Lung (tissue), 16 donors: ENCODE data around the gene SULF2. TPM values are rescaled to one million over a fixed set of nuclear protein-coding genes. Genes with fewer than 3 reads are reported as not detected.
"Not testable (repeated sequence)": the region's sequence is repeated elsewhere in the genome, so short reads cannot be mapped to it uniquely, and the experiment has no call there.

Experiments used
- ATAC-seq: fragments of 200-7000 bp; cut with Tn5 transposase; one replicate; pipeline ENCODE4 v1.9.1; 2020; ENCODE audit warnings: moderate number of reproducible peaks; ENCODE audit not compliant: insufficient read depth, low FRiP score
- DNase-seq, 3 donors: peaks; one replicate each; pipeline ENCODE4 v3.0.0-alpha.2; 2013 to 2017
- H3K27ac ChIP-seq, 2 donors: one replicate each; pipeline ENCODE4 v1.5.1; 2013; ENCODE audit warnings: mild to moderate bottlenecking in 2 of 2, moderate library complexity in 2 of 2, control low read depth in 1 of 2, inconsistent platforms in 1 of 2, low read depth in 1 of 2, low read length in 1 of 2
- H3K27me3 ChIP-seq, 3 donors: one replicate each; pipeline ENCODE4 v1.5.1; 2013; ENCODE audit warnings: low read length in 2 of 3; ENCODE audit not compliant: control insufficient read depth in 3 of 3, insufficient read depth in 3 of 3
- H3K36me3 ChIP-seq, 4 donors: one replicate each; pipeline ENCODE4 v1.5.1; 2013; ENCODE audit warnings: low read length in 4 of 4, mild to moderate bottlenecking in 1 of 4, moderate library complexity in 1 of 4; ENCODE audit not compliant: control insufficient read depth in 4 of 4, insufficient read depth in 4 of 4
- H3K4me1 ChIP-seq, 5 donors: one replicate each; pipeline ENCODE4 v1.5.1; 2013; ENCODE audit warnings: low read length in 5 of 5, mild to moderate bottlenecking in 2 of 5, moderate library complexity in 1 of 5; ENCODE audit not compliant: control insufficient read depth in 5 of 5, insufficient read depth in 5 of 5
- H3K4me3 ChIP-seq: one replicate; pipeline ENCODE4 v1.5.1; 2013; ENCODE audit warnings: mild to moderate bottlenecking, control low read depth, moderate library complexity
- H3K9ac ChIP-seq, 2 donors: one replicate each; pipeline ENCODE4 v1.5.1; 2013; ENCODE audit warnings: low read length in 2 of 2, control low read depth in 1 of 2; ENCODE audit not compliant: insufficient read depth in 1 of 2
- H3K9me3 ChIP-seq, 4 donors: one replicate each; pipeline ENCODE4 v1.5.1; 2013; ENCODE audit warnings: low read length in 3 of 4, mild to moderate bottlenecking in 1 of 4, moderate library complexity in 1 of 4; ENCODE audit not compliant: control insufficient read depth in 4 of 4, insufficient read depth in 3 of 4
- WGBS, 2 donors: extraction: QIAGEN DNeasy Blood & Tissue Kit; methylation state at CpG; one replicate each; pipeline ENCODE4 v1.1.7; 2013; 5-methylcytosine and 5-hydroxymethylcytosine counted together
- long read RNA-seq, 5 donors: transcript quantifications; one replicate each; lab custom pipeline, GENCODE V29; 2026
- polyA plus RNA-seq, 2 donors: library from polyadenylated mRNA; stranded (reverse); fragments of 200-250 nt; gene quantifications; one replicate each; pipeline ENCODE4 v1.2.1, GENCODE V29; 2013
- total RNA-seq, 2 donors: library from RNA; depleted of rRNA in 1 of 2; stranded (reverse); fragments of >200 nt in 1 of 2; gene quantifications; one replicate each; pipeline ENCODE4 v1.2.1, GENCODE V29; 2014 to 2021
- TF ChIP-seq, protein P1 (sequence below): IDR thresholded peaks from 2 replicates; pipeline ENCODE4 v1.5.1; 2012; ENCODE audit warnings: mild to moderate bottlenecking; ENCODE audit errors: control extremely low read depth, extremely low read depth
- donor health status: control.
- donor health status: control.
- donor health status: Bipolar disorder and iron deficiency.
- donor health status: healthy.
- donor health status: DM: yes; HTN: yes; CAD: no.

The SULF2 gene
- 10 to 100 TPM; 20.4 to 42.4 TPM for total RNA-seq
- 10 to 100 TPM; 17.7 to 26.8 TPM for polyA plus RNA-seq
- long read RNA-seq, donor 1: 0 reads
- long read RNA-seq, donor 2: 0 reads
- long read RNA-seq, donor 3: 0 reads
- long read RNA-seq, donor 4, partial matches to known transcripts: 0 of 1 reads
- long read RNA-seq, donor 4, other reads (novel, unspliced or antisense): 0 of 1 reads
- long read RNA-seq, donor 5: 0 reads

DNA sequence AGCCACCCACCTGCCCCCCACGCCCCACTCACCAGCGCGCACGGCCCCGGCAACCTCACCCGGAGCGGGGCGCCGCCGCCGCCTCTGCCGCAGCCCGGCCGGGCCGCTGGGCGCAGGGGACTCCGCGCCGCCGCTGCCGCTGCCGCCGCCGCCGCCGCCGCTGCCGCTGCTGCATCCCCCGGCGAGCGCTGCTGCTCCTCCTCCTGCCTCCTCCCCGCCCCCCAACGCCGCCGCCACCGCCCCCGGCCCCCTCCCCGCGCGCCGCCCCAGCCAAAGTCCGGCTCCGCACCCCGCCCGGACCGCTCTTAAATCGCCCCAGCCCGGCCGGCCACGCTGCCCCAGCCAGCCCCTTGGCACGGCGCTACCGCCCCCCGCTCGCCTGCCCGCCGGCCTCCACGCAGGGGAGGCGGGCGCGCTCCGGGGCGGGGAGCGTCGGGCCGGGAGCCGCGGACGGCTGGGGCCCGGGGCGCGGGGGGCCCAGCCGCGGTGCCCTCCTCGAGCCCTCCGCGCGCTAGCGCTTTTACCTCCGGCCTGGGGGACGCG lies at the start of gene SULF2:
TSS of gene SULF2 (minus strand) at position 171 of the 543 bp plus-strand sequence. CDS start 28,118 bp downstream, outside the sequence.
- 1% methylated on average over 23 to 82 of the region's 82 CpGs for WGBS, 2 donors
- ATAC-seq (no peak), DNase-seq (peak in 2 of 3 donors; percentile 36 to 41)
- H3K4me1 ChIP-seq: peaks cover 0 to 23% (median 7%) of the 10 kb centered on the region in 5 donors
- H3K4me3 ChIP-seq: peak within 1 kb of the TSS; percentile 50
- H3K9me3 ChIP-seq: peaks cover 0 to 2% (median 0%) of the 10 kb centered on the region in 4 donors
- TF ChIP-seq, protein P1, sequence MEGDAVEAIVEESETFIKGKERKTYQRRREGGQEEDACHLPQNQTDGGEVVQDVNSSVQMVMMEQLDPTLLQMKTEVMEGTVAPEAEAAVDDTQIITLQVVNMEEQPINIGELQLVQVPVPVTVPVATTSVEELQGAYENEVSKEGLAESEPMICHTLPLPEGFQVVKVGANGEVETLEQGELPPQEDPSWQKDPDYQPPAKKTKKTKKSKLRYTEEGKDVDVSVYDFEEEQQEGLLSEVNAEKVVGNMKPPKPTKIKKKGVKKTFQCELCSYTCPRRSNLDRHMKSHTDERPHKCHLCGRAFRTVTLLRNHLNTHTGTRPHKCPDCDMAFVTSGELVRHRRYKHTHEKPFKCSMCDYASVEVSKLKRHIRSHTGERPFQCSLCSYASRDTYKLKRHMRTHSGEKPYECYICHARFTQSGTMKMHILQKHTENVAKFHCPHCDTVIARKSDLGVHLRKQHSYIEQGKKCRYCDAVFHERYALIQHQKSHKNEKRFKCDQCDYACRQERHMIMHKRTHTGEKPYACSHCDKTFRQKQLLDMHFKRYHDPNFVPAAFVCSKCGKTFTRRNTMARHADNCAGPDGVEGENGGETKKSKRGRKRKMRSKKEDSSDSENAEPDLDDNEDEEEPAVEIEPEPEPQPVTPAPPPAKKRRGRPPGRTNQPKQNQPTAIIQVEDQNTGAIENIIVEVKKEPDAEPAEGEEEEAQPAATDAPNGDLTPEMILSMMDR: no peak
- H3K27me3 ChIP-seq: peaks cover 2 to 26% (median 24%) of the 10 kb centered on the region in 3 donors
- peak within 1 kb of the TSS in 1 of 2 donors; percentile 10 for H3K9ac ChIP-seq
- no peaks in the 10 kb centered on the region for H3K36me3 ChIP-seq
- peak within 1 kb of the TSS; percentile 55 to 77 for H3K27ac ChIP-seq

DNA sequence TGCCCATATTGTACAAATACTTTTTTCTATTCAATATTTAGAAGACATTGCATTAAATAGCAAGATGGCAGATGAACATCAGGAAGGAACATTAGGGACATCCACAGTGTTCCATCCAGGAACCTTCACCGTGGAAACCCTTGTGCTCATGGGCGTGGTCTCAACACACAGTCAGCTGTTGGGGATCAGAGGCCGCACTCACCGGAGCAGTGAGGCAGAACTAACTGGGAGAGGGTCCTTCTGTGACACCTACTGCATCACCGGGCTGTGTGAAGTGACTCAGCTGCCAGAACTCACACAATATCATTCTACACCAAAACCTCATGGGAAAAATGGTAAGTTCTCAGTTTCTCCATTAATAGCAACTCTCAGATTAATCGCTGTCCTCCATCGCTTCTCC lies 46.4 kb upstream of the SULF2 start:
- not testable (repeated sequence) for H3K27ac ChIP-seq, H3K9me3 ChIP-seq, H3K36me3 ChIP-seq, ATAC-seq, DNase-seq, H3K4me3 ChIP-seq, H3K27me3 ChIP-seq, H3K9ac ChIP-seq, H3K4me1 ChIP-seq
- WGBS, 2 donors: no CpG with 5 or more reads among the region's 7 CpGs

DNA sequence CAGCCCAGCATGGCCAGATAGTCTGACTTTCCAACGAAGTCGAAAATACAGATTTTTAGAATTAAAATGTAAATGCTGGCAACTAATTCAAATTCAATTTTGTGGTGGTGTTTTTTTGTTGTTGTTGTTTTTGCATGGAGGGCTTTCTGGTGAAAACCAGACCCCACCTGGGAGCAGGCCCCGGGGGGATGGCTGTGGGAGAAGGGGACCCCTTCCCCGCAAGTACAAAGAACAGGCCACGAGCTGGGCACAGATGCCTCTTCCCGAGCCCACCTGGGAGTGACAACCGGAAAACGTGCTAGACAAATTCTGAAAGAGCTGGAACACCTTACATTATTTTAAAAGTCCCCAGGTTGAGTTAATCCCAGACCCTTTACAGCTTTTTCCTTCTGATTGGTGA lies 41.4 kb upstream of the SULF2 start:
- H3K36me3 ChIP-seq, H3K27me3 ChIP-seq, ATAC-seq, H3K4me1 ChIP-seq, H3K4me3 ChIP-seq, H3K9me3 ChIP-seq, DNase-seq, H3K27ac ChIP-seq, H3K9ac ChIP-seq: not testable (repeated sequence)
- 78 to 90% methylated on average over 8 of the region's 8 CpGs for WGBS, 2 donors

DNA sequence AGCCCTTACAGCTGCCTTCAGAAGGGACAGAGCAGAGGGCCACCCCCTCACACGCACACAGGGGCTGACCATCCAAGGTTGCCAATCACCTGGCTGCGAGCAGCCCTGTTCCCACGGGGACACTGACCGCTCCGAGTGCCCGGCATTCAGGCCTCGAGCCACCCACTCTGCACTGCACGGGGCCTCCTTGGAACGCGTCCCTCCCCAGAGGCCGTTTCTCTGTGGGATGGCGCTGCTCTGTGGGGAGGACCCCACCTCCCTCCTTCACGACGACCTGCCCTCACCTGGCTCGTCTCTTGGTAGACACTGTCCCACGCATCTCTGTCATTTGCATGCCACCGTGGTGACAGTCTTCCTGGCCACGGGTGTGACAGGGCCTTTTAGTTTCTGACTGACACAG lies 40.7 kb upstream of the SULF2 start:
- H3K4me1 ChIP-seq, H3K27ac ChIP-seq, H3K9me3 ChIP-seq, H3K9ac ChIP-seq, DNase-seq, H3K4me3 ChIP-seq, H3K36me3 ChIP-seq, ATAC-seq: not testable (repeated sequence)
- WGBS, 2 donors: 72 to 81% methylated on average over 17 to 18 of the region's 18 CpGs
- H3K27me3 ChIP-seq: peaks cover 0 to 13% (median 0%) of the 10 kb centered on the region in 3 donors

DNA sequence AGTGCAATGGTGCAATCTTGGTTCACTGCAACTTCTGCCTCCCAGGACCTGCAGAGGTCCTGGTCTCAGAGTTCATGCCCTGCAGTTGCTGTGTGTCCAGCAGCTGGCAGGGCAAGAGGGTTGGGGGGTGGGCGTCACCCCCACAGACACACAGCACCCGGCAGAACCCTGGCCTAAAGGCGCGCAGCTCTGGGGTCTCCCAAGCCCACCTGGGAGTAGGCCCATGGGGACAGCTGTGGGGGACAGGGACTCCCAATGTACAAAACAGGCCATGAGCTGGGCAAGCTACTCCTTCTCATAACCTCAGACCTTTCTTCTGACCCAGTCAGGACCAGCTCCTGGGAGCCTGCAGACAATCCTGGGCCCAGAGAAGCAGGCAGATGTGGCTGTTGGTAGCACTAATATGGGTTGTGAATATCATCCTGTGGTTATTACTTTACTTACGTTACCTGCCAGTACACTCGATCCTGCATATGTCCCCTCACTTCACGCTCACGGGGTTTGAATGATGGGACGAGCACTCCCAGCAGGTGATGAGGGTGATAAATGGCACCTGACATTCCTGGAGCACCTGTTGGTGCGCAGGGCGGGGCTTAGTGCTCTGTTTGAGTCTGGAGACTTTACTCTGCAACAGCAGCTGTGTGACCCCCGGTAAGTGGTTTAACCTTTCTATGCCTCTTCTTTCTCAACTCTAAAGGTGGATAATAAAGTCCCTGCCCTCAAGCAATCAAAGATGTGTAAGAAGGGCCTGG lies 39.9 kb upstream of the SULF2 start:
- H3K9me3 ChIP-seq: no peaks in the 10 kb centered on the region
- no peak overlapping the region for H3K9ac ChIP-seq
- no peak for ATAC-seq
- TF ChIP-seq, protein P1: no peak
- H3K27me3 ChIP-seq: peaks cover 0 to 13% (median 0%) of the 10 kb centered on the region in 3 donors
- no peak overlapping the region for H3K4me3 ChIP-seq
- DNase-seq: no peak
- H3K27ac ChIP-seq: no peak overlapping the region
- 87 to 90% methylated on average over 12 of the region's 12 CpGs for WGBS, 2 donors
- H3K4me1 ChIP-seq: no peaks in the 10 kb centered on the region
- no peaks in the 10 kb centered on the region for H3K36me3 ChIP-seq

DNA sequence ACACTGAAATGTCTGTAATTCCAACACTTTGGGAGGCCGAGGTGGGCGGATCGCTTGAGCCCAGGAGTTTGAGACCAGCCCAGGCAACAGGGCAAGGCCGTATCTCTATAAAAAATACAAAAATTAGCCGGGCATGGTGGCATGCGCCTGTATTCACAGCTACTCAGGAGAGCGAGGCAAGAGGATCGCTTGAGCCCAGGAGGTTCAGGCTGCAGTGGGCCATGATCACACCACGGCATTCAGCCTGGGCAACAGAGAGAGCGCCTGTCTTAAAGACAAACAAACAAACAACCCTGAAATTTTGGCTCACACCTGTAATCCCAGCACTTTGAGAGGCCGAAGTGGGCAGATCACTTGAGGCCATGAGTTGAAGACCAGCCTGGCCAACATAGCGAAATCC lies 38.7 kb upstream of the SULF2 start:
- not testable (repeated sequence) for H3K27ac ChIP-seq, H3K9ac ChIP-seq, H3K4me3 ChIP-seq, H3K9me3 ChIP-seq, H3K4me1 ChIP-seq, H3K36me3 ChIP-seq, ATAC-seq, DNase-seq
- peaks cover 0 to 15% (median 3%) of the 10 kb centered on the region in 3 donors for H3K27me3 ChIP-seq
- WGBS, 2 donors: 93 to 98% methylated on average over 12 of the region's 12 CpGs
